Activated CD8-positive, alpha-beta memory T cell treated with anti-CD3 and anti-CD28 coated beads for 36 hours (primary cell): ENCODE data around the gene NCAN. TPM values are rescaled to one million over a fixed set of nuclear protein-coding genes. Genes with fewer than 3 reads are reported as not detected.

Source experiments
- CTCF ChIA-PET: fragments of 350-600 bp; sonication (Branson Sonifier 250); formaldehyde crosslinking; loops from one replicate; lab custom pipeline; 2021; ENCODE audit warnings: antibody characterized with exemption; lab: Charles Lee
- POLR2A ChIA-PET: fragments of 350-600 bp; sonication (Branson Sonifier 250); formaldehyde crosslinking; loops from one replicate; lab custom pipeline; 2021; ENCODE audit warnings: antibody characterized with exemption; lab: Charles Lee
- total RNA-seq, 2 experiments: library from RNA; stranded (reverse); gene quantifications; one replicate each; pipeline ENCODE4 v1.2.3, GENCODE V29; 2021

NCAN gene
- total RNA-seq, 2 experiments from 2014 or later, result not detected

GRCh38 chr19:19192078-19192882 is 19.5 kb upstream of the NCAN start, which contains the start of the genes BORCS8 and RFXANK:
Gene BORCS8 (minus strand): TSS chr19:19192152. CDS start chr19:19192117, 35 bp downstream.
Gene RFXANK (plus strand): TSS chr19:19192258. CDS start chr19:19193947, 1,689 bp downstream.
- CTCF ChIA-PET, result interaction anchor here (0.5 to 1.5 kb wide), 10 partner anchors 11 to 320 kb away, joined by 3 to 8 read pairs (median 4); partner anchors contain the start of gene NR2C2AP
- POLR2A ChIA-PET, result interaction anchor here (0.5 to 1.5 kb wide), 6 partner anchors 9 to 900 kb away, joined by 3 to 15 read pairs (median 4); partner anchors contain the start of gene NR2C2AP

DNA sequence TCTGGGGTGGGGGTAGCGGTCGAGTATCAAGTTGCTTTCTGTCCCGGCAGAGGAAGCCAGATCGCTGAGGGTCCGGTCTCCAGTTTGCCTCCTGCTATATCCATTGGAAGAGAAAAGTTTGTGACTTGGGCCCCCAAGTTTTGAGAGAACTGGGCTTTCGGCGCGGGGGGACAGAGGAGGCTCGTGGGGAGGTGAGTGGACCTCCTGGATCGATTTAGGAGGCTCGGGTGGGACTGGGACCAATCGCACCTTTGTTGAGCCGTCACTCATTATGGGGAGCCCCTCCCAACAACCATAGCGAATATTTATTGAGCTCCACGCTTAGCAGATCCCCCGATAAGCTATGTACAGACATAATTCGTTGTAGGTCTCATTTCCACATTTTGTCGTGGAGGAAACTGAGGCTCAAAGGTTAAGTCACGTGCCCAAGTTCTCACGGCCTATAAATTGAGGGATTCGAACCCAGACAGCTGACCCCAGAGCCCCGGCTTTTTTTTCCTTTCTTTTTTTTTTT is 18.8 kb upstream of the NCAN start:
- ChIA-PET CTCF (interaction anchor here (0.6 to 1.5 kb wide), 6 partner anchors 10 to 319 kb away, joined by 3 to 8 read pairs (median 4); partner anchors contain the start of gene NR2C2AP), POLR2A (interaction anchor here (0.5 to 1.5 kb wide), 3 partner anchors 10 to 900 kb away, joined by 3 to 9 read pairs (median 3); partner anchors contain the start of gene NR2C2AP)

DNA sequence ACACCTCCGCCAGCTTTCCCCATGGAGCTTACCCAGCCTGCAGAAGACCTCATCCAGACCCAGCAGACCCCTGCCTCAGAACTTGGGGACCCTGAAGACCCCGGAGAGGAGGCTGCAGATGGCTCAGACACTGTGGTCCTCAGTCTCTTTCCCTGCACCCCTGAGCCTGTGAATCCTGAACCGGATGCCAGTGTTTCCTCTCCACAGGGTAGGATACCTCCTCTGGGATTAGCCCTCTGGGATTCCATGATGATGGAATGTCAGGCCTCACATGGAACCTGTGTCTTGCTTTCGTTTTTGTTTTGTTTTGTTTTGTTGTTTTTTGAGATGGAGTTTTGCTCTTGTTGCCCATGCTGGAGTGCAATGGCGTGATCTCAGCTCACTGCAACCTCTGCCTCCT is 17.8 kb upstream of the NCAN start:
- CTCF ChIA-PET, result interaction anchor here (1.7 kb wide), 1 partner anchor 9 kb away, joined by 4 read pairs; the partner anchor contains the start of gene NR2C2AP
- POLR2A ChIA-PET, result no interaction called here

DNA sequence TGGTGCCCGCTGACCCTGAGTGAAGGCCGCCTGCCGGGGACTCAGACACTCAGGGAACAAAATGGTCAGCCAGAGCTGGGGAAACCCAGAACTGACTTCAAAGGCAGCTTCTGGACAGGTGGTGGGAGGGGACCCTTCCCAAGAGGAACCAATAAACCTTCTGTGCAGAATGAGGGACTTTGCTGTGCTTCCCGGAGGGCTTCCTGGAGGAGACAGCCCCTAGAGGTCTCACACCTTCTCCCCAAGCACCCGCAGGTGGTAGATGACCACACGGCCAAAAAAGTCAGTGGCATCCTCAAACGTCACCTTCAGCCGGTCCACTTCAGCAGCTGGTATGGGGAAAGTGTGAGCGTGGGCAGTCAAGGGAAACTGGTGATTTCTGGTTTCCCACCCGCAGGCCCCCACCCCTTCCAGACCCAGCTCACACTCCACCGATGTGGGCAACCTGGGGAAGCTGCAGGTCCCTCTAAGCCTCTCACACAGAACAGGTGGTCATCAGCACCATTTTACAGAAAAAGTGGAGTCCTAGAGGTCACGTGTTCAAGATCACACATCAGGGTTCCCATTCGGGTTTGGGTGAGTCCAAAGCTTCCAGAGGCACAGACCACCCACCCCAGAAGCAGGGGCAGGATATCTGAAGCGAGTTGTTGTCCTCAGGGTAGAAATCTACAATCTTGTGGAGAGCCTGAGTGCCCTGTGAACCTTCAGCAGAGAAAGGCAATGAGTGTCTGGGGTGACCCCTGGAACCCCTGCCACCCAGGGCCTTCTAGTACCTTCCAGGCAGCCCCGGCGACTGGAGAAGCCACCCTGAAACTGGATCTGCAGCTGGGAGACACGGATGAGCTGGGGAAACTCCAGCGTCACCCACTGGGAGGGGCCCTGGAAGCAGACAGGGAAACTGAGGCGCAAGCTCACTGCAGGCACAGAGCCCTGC is 9.8 kb upstream of the NCAN start:
- POLR2A ChIA-PET, result interaction anchor here (0.6 to 1.5 kb wide), 4 partner anchors 10 to 110 kb away, joined by 3 to 7 read pairs (median 6); partner anchors contain the start of genes BORCS8 and RFXANK
- CTCF ChIA-PET, result interaction anchor here (1.6 to 2.5 kb wide), 3 partner anchors 9 to 19 kb away, joined by 4 to 8 read pairs (median 7); no protein-coding TSS in a partner anchor

DNA sequence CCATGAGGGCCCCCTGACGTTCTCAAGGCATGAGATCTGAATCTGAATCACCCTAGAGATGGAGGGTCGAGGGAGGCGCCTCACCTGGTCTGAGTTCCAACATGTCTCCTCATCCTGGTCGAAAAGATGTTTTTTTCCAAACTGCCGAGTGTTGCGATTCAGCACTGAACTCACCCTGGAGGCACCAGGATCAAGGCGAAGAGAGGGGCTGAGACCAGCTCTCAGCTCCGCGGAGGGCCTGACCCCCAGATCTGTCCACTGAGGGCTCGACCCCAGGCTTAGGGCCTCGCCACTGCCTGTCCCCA is 9.1 kb upstream of the NCAN start:
- POLR2A ChIA-PET, result interaction anchor here (1.0 to 1.2 kb wide), 3 partner anchors 10 to 119 kb away, joined by 3 to 9 read pairs (median 3); no protein-coding TSS in a partner anchor
- CTCF ChIA-PET, result interaction anchor here (1.0 to 2.5 kb wide), 6 partner anchors 8 to 26 kb away, joined by 4 to 8 read pairs (median 4); partner anchors contain the start of gene BORCS8

GRCh38 chr19:19203012-19203856 is 8.5 kb upstream of the NCAN start, which contains the start of gene NR2C2AP:
Gene NR2C2AP (minus strand): TSS chr19:19203414. CDS start chr19:19203060, 354 bp downstream.
- ChIA-PET POLR2A (interaction anchor here (0.6 to 1.2 kb wide), 7 partner anchors 10 to 711 kb away, joined by 3 to 15 read pairs (median 3); partner anchors contain the start of gene BORCS8), CTCF (interaction anchor here (0.7 to 2.5 kb wide), 8 partner anchors 8 to 151 kb away, joined by 3 to 8 read pairs (median 4); partner anchors contain the start of genes BORCS8 and MEF2B)

DNA sequence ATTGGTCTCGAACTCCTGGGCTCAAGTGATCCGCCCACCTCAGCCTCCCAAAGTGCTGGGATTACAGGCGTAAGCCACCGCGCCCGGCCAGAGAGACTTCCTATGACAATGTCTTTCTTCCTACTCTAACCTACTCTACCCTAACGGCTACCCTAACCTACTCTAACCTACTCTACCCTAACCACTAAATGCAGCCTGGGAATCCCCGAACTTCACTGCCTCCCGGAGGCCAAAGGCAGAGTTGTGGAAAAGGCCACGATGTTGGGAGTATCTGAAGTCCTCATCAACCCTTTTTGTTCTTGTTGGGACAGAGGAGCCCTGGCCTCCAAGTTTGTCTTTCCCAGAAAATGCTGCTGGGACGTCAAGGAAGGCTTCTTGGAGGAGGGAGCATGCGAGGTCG is 7.6 kb upstream of the NCAN start:
- ChIA-PET CTCF (interaction anchor here (0.7 to 2.5 kb wide), 4 partner anchors 11 to 151 kb away, joined by 3 to 8 read pairs (median 6); partner anchors contain the start of gene BORCS8), POLR2A (interaction anchor here (0.6 to 1.2 kb wide), 3 partner anchors 13 to 117 kb away, joined by 3 to 15 read pairs (median 3); partner anchors contain the start of gene BORCS8)

GRCh38 chr19:19205416-19206410 is 6.0 kb upstream of the NCAN start:
- CTCF ChIA-PET, result interaction anchor here (1.5 kb wide), 1 partner anchor 31 kb away, joined by 4 read pairs; no protein-coding TSS in a partner anchor
- POLR2A ChIA-PET, result no interaction called here

- POLR2A ChIA-PET, result no interaction called here
- CTCF ChIA-PET, result no interaction called here
These were observed 4.8 kb upstream of the NCAN start for GRCh38 chr19:19206938-19207337.

DNA sequence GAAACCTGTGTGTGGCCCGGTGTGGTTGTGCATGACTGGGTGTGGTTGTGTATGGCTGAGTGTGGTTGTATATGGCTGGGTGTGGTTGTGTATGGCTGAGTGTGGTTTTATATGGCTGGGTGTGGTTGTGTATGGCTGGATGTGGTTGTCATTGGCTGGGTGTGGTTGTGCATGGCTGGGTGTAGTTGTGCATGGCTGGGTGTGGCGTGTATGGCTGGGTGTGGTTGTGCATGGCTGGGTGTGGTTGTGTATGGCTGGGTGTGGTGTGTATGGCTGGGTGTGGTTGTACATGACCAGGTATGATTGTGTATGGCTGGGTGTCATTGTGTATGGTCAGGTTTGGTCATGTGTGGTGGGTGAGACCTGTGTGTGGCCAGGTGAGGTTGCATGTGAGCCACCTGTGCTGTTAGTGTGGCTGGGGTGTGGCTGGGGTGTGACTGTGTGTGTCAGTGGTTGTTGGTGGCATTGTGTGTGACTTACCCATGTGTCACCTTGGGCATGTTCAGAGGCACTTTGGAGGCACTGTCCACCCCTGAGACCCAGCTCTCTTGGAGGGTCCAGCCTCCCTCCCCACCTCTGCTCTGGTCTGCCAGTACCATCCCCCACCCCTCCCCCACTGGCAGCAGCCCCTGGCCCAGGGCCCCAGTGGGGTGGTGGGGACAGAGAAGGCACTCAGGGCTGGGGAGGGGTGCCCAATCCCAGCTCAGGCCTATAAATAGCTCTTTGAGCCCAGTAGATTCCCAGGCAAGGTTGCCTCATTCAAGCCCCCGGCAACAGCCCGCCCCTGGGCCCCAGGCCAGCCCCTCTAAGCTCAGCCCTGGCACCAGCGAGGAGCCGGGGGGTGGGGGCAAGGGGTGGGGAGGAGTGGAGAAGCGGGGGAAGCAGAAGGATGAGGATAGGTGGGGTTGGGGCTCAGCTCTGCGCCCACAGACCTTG is 3.9 kb upstream of the NCAN start:
- ChIA-PET POLR2A (interaction anchor here (0.5 kb wide), 1 partner anchor 12 kb away, joined by 6 read pairs; no protein-coding TSS in a partner anchor), CTCF (no interaction called here)

DNA sequence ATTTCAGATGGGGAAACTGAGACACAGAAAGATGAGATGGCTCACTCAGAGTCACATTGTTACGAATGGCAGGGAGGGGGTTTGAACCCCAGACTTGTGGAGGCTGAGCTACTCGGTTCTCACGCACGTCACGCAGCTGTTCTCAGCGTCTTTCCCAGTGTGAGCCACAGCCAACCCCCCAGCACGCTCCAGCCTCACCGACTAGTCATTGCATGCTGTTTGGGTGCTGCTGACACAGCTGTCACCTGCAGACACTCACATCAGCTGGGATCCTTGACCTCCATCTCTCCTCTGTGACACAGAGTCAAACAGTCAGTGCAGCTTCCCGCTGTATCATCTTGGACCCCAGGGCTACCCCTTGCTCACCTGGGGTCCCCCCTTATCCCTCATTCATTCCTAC is 2.4 kb upstream of the NCAN start:
- CTCF ChIA-PET, result interaction anchor here (0.9 kb wide), 1 partner anchor 23 kb away, joined by 3 read pairs; no protein-coding TSS in a partner anchor

DNA sequence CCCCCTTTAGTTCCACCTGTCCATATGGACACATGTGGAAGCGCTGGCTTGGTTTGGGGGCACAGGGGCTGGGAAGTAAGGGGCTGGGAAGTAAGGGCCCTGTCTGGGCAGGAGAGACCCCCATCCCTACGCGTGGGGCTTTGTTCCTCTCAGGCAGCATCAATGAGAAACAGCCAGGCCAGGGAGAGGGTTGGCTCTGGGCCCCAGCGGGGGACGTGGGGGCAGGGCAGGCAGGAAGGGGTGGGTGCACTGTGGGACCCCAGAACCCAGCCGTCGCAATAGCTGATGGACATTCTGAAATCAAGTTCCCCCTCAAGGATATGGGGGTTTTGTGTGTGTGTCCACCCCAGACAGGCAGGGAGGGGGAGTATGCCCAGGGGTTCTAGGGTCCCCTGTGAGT is 1.2 kb downstream of the NCAN start:
- ChIA-PET CTCF (interaction anchor here (1.1 kb wide), 1 partner anchor 38 kb away, joined by 4 read pairs; no protein-coding TSS in a partner anchor), POLR2A (interaction anchor here (0.6 kb wide), 1 partner anchor 12 kb away, joined by 3 read pairs; no protein-coding TSS in a partner anchor)

More for the DNA sequence above, 2.4 kb upstream of the NCAN start:
- POLR2A ChIA-PET, result no interaction called here

- ChIA-PET CTCF (interaction anchor here (0.8 to 1.1 kb wide), 2 partner anchors 13 to 39 kb away, joined by 4 read pairs; no protein-coding TSS in a partner anchor), POLR2A (no interaction called here)
These were observed 1.8 kb downstream of the NCAN start for GRCh38 chr19:19213426-19214158.

DNA sequence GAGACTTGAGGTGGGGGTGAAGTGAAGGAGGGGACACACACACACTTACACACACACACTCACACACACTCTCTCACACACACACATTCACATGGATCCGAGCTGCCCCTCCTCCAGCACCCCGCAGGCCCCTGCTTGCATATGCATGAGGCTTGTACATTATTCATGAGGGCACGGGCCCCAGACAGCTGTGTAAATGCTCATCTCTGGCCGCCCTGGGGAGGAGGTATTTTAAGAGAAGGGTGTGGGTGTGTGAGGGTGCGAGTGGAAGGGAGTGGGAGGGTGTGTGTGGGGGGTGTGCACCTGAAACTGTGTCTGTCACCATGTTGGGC is 2.4 kb downstream of the NCAN start:
- POLR2A ChIA-PET, result interaction anchor here (0.5 kb wide), 1 partner anchor 937 kb away, joined by 4 read pairs; no protein-coding TSS in a partner anchor
- CTCF ChIA-PET, result interaction anchor here (0.8 to 1.1 kb wide), 2 partner anchors 13 to 39 kb away, joined by 4 read pairs; no protein-coding TSS in a partner anchor
